Panc1 (cell line): Measurements from ENCODE around the gene MYEOV. TPM values are rescaled to one million over a fixed set of nuclear protein-coding genes. Genes with fewer than 3 reads are reported as not detected.

Source experiments
- ATAC-seq: fragments of 200-7000 bp; cut with Tn5 transposase; 2 replicates; pipeline ENCODE4 v1.9.1; 2020; ENCODE audit warnings: mild to moderate bottlenecking, moderate library complexity
- BruUV-seq: library from RNA; stranded (reverse); fragments of 400-500 nt; replicated peaks from 2 replicates; lab custom pipeline; 2021; lab: Mats Ljungman, UMichigan
- CTCF ChIA-PET: fragments of 300-600 bp; sonication (Branson Sonifier 250); formaldehyde crosslinking; loops from one replicate; lab custom pipeline; 2022; ENCODE audit warnings: antibody characterized with exemption; lab: Charles Lee
- POLR2A ChIA-PET: fragments of 300-600 bp; sonication (Branson Sonifier 250); formaldehyde crosslinking; loops from one replicate; lab custom pipeline; 2022; ENCODE audit warnings: antibody characterized with exemption; lab: Charles Lee
- DNase-seq: peaks from one replicate; pipeline ENCODE4 v3.0.0-alpha.2; 2010; ENCODE audit warnings: low read depth, low spot score
- H3K27ac ChIP-seq: 2 replicates; pipeline ENCODE4 v1.5.1; 2011; ENCODE audit warnings: mild to moderate bottlenecking, low read length, inconsistent platforms
- H3K27me3 ChIP-seq: fragments of 200-500 bp; sonication (Bioruptor generic); 2 replicates; pipeline ENCODE4 v1.6.0; 2014; ENCODE audit warnings: low read length, inconsistent platforms; ENCODE audit not compliant: control insufficient read depth, insufficient read depth
- H3K36me3 ChIP-seq: fragments of 200-500 bp; sonication (Bioruptor generic); 2 replicates; pipeline ENCODE4 v1.5.1; 2014; ENCODE audit warnings: inconsistent platforms, mild to moderate bottlenecking, low read length, moderate library complexity; ENCODE audit not compliant: control insufficient read depth, insufficient read depth
- H3K4me1 ChIP-seq: 2 replicates; pipeline ENCODE4 v1.5.1; 2011; ENCODE audit warnings: inconsistent platforms, mild to moderate bottlenecking, low read length, moderate library complexity; ENCODE audit not compliant: control insufficient read depth, insufficient read depth
- H3K4me3 ChIP-seq, 2 experiments: 2 replicates each; pipeline ENCODE4 v1.5.1; 2011 to 2012; ENCODE audit warnings: low read depth in 2 of 2, low read length in 2 of 2, mild to moderate bottlenecking in 2 of 2, inconsistent platforms in 1 of 2, moderate library complexity in 1 of 2
- H3K9me3 ChIP-seq: fragments of 200-500 bp; sonication (Bioruptor generic); 2 replicates; pipeline ENCODE4 v1.5.1; 2014; ENCODE audit warnings: low read depth, mild to moderate bottlenecking, inconsistent platforms, low read length, moderate library complexity; ENCODE audit not compliant: control insufficient read depth, insufficient read depth
- CTCF ChIP-seq: fragments of 450-650 bp; IDR thresholded peaks from 2 replicates; pipeline ENCODE4 v1.5.1; 2017; ENCODE audit warnings: mild to moderate bottlenecking
- POLR2AphosphoS5 ChIP-seq: IDR thresholded peaks from 2 replicates; pipeline ENCODE4 v1.6.1; 2012; ENCODE audit warnings: mild to moderate bottlenecking, low read depth, low read length, moderate library complexity
- REST ChIP-seq, 2 experiments: IDR thresholded peaks; 2 replicates each; pipeline ENCODE4 v1.6.1; 2011 to 2012; ENCODE audit warnings: low read depth in 2 of 2, control low read depth in 1 of 2, low read length in 1 of 2, mild to moderate bottlenecking in 1 of 2, moderate library complexity in 1 of 2; ENCODE audit not compliant: insufficient read depth in 1 of 2
- SIN3A ChIP-seq: IDR thresholded peaks from 2 replicates; pipeline ENCODE4 v1.6.1; 2012; ENCODE audit warnings: low read depth, mild to moderate bottlenecking, low read length, moderate library complexity, borderline replicate concordance; ENCODE audit not compliant: insufficient read depth
- TCF7L2 ChIP-seq: IDR thresholded peaks from 2 replicates; pipeline ENCODE4 v1.6.1; 2011; ENCODE audit warnings: mild to moderate bottlenecking, low read depth, low read length, inconsistent platforms
- in situ Hi-C: cut with HindIII; loops from 2 replicates; pipeline ENCODE4 v1.10.0; 2016; ENCODE audit warnings: low sequenced_read_pairs, low pct_unique_long_range_greater_than_20kb
- intact Hi-C: fragments of 100-400 bp; cut with micrococcal nuclease; formaldehyde crosslinking; loops from one replicate; pipeline ENCODE4 v1.10.0; 2022; ENCODE audit not compliant: unreplicated experiment
- total RNA-seq: library from RNA; stranded (reverse); gene quantifications from one replicate; pipeline ENCODE4 v1.2.1, GENCODE V29; 2021; ENCODE audit not compliant: unreplicated experiment

Gene MYEOV
- total RNA-seq, 1 experiment from 2014 or later, result 69.8 TPM

- peaks cover 85% of the 10 kb centered on the region for H3K4me1 ChIP-seq
- no peak for TF ChIP-seq REST (IDR thresholded peaks at IDR 0.05; ENCODE audit: insufficient read depth in 1 of 2, low read depth in 2 of 2, low read length in 1 of 2)
- TF ChIP-seq SIN3A, result no peak
- TF ChIP-seq TCF7L2, result no peak
- no peak for TF ChIP-seq CTCF
- no peak for TF ChIP-seq POLR2AphosphoS5
Observed at GRCh38 chr11:69305885-69306540, 12.1 kb downstream of the MYEOV start.

GRCh38 chr11:69306821-69307220 lies 12.9 kb downstream of the MYEOV start:
- no peaks in the 10 kb centered on the region for H3K9me3 ChIP-seq
- peaks cover 85% of the 10 kb centered on the region for H3K4me1 ChIP-seq
- no peak for TF ChIP-seq CTCF
- intact Hi-C loops, result no loop called here
- BruUV-seq, result no TSS peak
- H3K27ac ChIP-seq, result peak overlapping the region; percentile 40
- DNase-seq, result no peak
- ATAC-seq, result no peak
- in situ Hi-C loops, result no loop called here
- H3K4me3 ChIP-seq, result no peak overlapping the region
- no peaks in the 10 kb centered on the region for H3K27me3 ChIP-seq
- ChIA-PET CTCF (no interaction called here), POLR2A (interaction anchor here (1.1 kb wide), 1 partner anchor 10 kb away, joined by 3 read pairs; no protein-coding TSS in a partner anchor)
- no peaks in the 10 kb centered on the region; the same call in 1 of the 2 replicates for H3K36me3 ChIP-seq

More at GRCh38 chr11:69305885-69306540, 12.1 kb downstream of the MYEOV start:
- intact Hi-C loops, result no loop called here
- BruUV-seq, result no TSS peak
- in situ Hi-C loops, result no loop called here
- no peaks in the 10 kb centered on the region for H3K9me3 ChIP-seq
- H3K27ac ChIP-seq, result peak overlapping the region; percentile 40
- ChIA-PET POLR2A (interaction anchor here (0.6 to 0.7 kb wide), 3 partner anchors 13 to 75 kb away, joined by 3 to 8 read pairs (median 8); no protein-coding TSS in a partner anchor), CTCF (interaction anchor here (0.5 kb wide), 1 partner anchor 179 kb away, joined by 7 read pairs; no protein-coding TSS in a partner anchor)
- no peaks in the 10 kb centered on the region; the same call in 1 of the 2 replicates for H3K36me3 ChIP-seq
- no peak for ATAC-seq
- H3K4me3 ChIP-seq, result no peak overlapping the region
- no peaks in the 10 kb centered on the region for H3K27me3 ChIP-seq
- no peak for DNase-seq
